Measurements from ENCODE around the gene CATSPERD. TPM values are rescaled to one million over a fixed set of nuclear protein-coding genes. Genes with fewer than 3 reads are reported as not detected.

The CATSPERD gene, protein sequence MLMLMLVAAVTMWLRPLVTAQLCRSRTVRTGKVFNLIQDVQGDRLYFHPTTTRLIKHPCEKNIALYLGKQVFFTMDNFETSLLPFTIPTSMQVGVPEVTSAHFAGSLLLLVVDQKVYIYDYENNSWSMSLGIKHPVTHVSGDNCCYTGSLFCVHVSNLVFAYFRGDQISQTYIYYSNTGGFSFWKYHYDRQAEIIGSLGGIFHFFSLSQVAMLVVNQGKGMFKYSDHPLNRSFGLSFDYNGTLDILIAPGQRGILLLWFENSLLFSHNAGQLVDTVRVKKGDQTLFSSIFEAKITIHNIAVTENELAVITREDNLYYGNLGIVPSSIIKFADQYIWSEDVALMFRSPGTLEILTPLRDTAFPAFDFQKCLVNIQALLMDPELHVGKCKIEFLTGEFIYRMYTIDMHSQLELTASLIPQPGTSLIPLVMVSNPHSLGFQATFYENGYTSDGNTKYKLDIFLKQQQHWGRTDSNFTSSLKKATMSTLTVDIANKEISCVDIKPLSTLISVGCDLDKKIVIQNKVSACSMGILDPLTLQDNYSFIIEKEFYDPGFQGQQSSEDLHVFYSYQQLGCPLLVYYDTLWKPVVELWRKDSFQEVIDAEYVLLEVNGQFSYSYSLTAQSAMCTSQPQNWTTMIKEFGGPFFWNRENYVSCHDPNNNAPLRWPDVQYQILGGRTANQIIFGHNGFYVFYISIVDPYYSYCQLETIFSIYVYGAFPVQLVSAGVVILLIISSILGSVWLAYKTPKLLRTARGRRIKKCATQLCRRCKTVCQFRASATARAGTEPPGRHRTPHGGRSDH
- total RNA-seq: not detected in 3 replicates

DNA sequence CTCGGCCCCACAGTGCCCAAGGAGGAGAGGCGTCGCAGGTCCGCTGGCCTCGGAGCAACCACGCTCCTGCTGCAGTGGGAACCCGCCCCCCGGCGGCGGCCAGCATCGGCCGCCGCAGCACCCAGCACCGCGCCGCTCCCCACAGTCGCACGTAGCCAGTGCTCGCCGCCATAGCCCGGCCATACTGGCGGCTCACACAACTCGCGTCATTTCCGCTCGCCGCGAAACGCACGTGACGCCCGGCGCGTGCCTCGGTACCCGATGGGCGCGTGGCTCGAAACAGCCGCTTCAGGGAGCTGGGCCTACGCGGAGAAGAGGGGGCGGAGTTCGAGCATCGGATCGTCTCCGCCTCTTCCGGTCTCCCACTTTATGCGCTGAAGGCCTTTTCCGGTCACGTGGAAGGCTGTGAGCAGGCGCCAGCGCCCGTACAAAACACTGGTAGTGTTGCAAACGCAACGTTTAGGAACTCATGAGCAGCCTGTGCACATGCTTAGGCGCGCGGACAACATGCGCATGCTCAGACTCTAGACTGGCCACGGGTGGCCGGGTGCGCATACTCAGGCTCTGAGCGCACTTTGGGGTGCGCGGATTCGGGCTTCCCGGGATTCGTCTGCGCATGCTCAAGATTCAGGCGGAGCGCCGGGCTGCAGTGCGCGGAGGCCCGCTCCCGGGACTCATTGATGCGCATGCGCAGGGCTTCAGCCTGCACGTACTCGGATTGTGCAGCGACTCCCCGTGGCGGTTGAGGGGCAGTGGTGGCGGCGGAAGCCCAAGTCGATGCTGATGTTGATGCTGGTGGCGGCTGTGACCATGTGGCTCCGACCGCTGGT lies at the start of gene CATSPERD, which contains the start of gene LONP1:
TSS of gene CATSPERD (plus strand) at position 677 of the 830 bp plus-strand sequence. CDS start at position 778, 101 bp downstream.
TSS of gene LONP1 (minus strand) at position 186 of the 830 bp plus-strand sequence. CDS start at position 172, 14 bp downstream.
- Mint-ChIP-seq H3K36me3 (peaks cover 5% of the 10 kb centered on the region), H3K4me1 (peaks cover 15% of the 10 kb centered on the region), H3K4me3 (peak within 1 kb of the TSS; percentile 88), H3K27me3 (ENCODE audit: low read depth) (peaks cover 3% of the 10 kb centered on the region), H3K9me3 (no peaks in the 10 kb centered on the region), H3K27ac (peak within 1 kb of the TSS; percentile 98)
- TF ChIP-seq, protein P1, sequence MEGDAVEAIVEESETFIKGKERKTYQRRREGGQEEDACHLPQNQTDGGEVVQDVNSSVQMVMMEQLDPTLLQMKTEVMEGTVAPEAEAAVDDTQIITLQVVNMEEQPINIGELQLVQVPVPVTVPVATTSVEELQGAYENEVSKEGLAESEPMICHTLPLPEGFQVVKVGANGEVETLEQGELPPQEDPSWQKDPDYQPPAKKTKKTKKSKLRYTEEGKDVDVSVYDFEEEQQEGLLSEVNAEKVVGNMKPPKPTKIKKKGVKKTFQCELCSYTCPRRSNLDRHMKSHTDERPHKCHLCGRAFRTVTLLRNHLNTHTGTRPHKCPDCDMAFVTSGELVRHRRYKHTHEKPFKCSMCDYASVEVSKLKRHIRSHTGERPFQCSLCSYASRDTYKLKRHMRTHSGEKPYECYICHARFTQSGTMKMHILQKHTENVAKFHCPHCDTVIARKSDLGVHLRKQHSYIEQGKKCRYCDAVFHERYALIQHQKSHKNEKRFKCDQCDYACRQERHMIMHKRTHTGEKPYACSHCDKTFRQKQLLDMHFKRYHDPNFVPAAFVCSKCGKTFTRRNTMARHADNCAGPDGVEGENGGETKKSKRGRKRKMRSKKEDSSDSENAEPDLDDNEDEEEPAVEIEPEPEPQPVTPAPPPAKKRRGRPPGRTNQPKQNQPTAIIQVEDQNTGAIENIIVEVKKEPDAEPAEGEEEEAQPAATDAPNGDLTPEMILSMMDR (IDR thresholded peaks at IDR 0.05; ENCODE audit: unreplicated experiment): peak; percentile 77
- DNase-seq (ENCODE audit: low spot score in 2 of 2, unreplicated experiment in 2 of 2): peak; percentile 98

DNA sequence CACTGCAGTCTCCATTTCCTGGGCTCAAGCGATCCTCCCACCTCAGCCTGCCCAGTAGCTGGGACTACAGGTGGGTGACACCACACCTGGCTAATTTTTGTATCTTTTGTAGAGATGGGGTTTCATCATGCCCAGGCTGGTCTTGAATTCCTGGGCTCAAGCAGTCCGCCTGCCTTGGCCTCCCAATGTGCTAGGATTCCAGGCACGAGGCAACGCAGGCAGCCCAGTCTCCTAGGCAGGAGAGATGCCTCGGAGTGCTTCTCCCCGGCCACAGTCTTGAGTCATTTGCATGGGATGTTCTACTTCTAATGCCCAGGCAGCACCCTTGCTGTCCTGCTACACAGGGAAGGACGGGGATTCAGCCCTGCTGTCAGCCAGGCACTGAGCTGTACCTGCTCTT lies 48.8 kb upstream of the CATSPERD start:
- H3K4me1 Mint-ChIP-seq: peaks cover 4% of the 10 kb centered on the region
- peaks cover 18% of the 10 kb centered on the region for H3K36me3 Mint-ChIP-seq
- no peak overlapping the region for H3K4me3 Mint-ChIP-seq

DNA sequence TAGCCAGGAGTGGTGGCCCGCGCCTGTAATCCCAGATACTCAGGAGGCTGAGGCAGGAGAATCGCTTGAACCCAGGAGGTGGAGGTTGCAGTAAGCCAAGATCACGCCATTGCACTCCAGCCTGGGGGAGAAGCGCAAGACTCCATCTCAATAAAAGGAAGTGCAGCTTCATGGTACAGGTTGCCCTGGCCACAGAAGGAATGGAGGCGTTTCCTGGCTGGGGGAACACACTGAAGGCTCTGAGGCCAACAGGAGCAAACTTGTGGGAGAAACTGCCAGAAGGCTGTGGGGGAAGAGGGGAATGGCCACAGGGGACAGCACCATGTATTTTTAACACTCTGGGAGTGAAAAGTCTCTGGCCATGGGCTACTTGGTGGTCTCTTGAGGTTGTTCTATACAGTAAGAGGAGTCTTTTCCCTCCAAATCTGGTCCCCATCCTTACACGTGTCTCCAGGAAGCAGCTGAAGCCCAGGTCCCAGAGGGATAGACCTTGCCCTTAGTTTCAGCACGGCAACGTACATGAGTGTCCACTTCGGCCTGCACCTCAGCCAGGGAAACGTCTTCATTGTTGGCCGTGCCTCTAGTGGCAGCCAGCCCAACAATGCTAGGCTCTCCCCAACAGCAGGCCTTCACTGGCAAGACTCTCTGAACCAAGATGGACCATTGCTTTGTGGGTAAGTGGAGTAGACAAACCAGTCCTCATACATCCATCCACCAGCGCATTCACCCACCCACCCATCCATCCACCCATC lies 47.6 kb upstream of the CATSPERD start:
- no peak overlapping the region for H3K27ac Mint-ChIP-seq
- peaks cover 13% of the 10 kb centered on the region for H3K36me3 Mint-ChIP-seq
- H3K4me3 Mint-ChIP-seq: no peak overlapping the region
- no peaks in the 10 kb centered on the region for H3K27me3 Mint-ChIP-seq (ENCODE audit: low read depth)
- H3K4me1 Mint-ChIP-seq: peaks cover 2% of the 10 kb centered on the region
- TF ChIP-seq, protein P1 (IDR thresholded peaks at IDR 0.05; ENCODE audit: unreplicated experiment): no peak
- no peak for DNase-seq (ENCODE audit: low spot score in 2 of 2, unreplicated experiment in 2 of 2)
- no peaks in the 10 kb centered on the region for H3K9me3 Mint-ChIP-seq

More for the DNA sequence above, 48.8 kb upstream of the CATSPERD start:
- DNase-seq (ENCODE audit: low spot score in 2 of 2, unreplicated experiment in 2 of 2): no peak
- TF ChIP-seq, protein P1 (IDR thresholded peaks at IDR 0.05; ENCODE audit: unreplicated experiment): no peak
- Mint-ChIP-seq H3K27ac (no peak overlapping the region), H3K27me3 (ENCODE audit: low read depth) (no peaks in the 10 kb centered on the region), H3K9me3 (no peaks in the 10 kb centered on the region)

- no peak overlapping the region for H3K4me3 Mint-ChIP-seq
- TF ChIP-seq, protein P1 (IDR thresholded peaks at IDR 0.05; ENCODE audit: unreplicated experiment): no peak
These were observed 46.7 kb upstream of the CATSPERD start for GRCh38 chr19:5673752-5674151.

More at GRCh38 chr19:5673752-5674151, 46.7 kb upstream of the CATSPERD start:
- H3K9me3 Mint-ChIP-seq: no peaks in the 10 kb centered on the region
- no peaks in the 10 kb centered on the region for H3K4me1 Mint-ChIP-seq
- DNase-seq (ENCODE audit: low spot score in 2 of 2, unreplicated experiment in 2 of 2): no peak
- H3K27me3 Mint-ChIP-seq (ENCODE audit: low read depth): no peaks in the 10 kb centered on the region
- peaks cover 11% of the 10 kb centered on the region for H3K36me3 Mint-ChIP-seq
- no peak overlapping the region for H3K27ac Mint-ChIP-seq
